Activated CD4-positive, alpha-beta memory T cell treated with anti-CD3 and anti-CD28 coated beads for 36 hours (primary cell): Measurements from ENCODE around the gene SPRYD7. TPM values are rescaled to one million over a fixed set of nuclear protein-coding genes. Genes with fewer than 3 reads are reported as not detected.
"Not testable (repeated sequence)": the region's sequence is repeated elsewhere in the genome, so short reads cannot be mapped to it uniquely, and the experiment has no call there.

Experiments used
- CTCF ChIA-PET: fragments of 350-600 bp; sonication (Branson Sonifier 250); formaldehyde crosslinking; loops from one replicate; lab custom pipeline; 2021; ENCODE audit warnings: antibody characterized with exemption, inconsistent platforms; lab: Charles Lee
- POLR2A ChIA-PET: fragments of 350-600 bp; sonication (Branson Sonifier 250); formaldehyde crosslinking; loops from one replicate; lab custom pipeline; 2021; ENCODE audit warnings: antibody characterized with exemption; lab: Charles Lee
- DNase-seq: peaks from one replicate; pipeline ENCODE4 v3.0.0-alpha.2; 2020
- H3K27ac Mint-ChIP-seq: one replicate; pipeline ENCODE4 v1.8.0; 2021; ENCODE audit warnings: mixed read lengths
- H3K27me3 Mint-ChIP-seq: one replicate; pipeline ENCODE4 v1.8.0; 2021; ENCODE audit warnings: mixed read lengths
- H3K36me3 Mint-ChIP-seq: one replicate; pipeline ENCODE4 v1.8.0; 2021; ENCODE audit warnings: mixed read lengths
- H3K4me1 Mint-ChIP-seq: one replicate; pipeline ENCODE4 v1.8.0; 2021; ENCODE audit warnings: low read depth, mixed read lengths
- H3K4me3 Mint-ChIP-seq: one replicate; pipeline ENCODE4 v1.8.0; 2021; ENCODE audit warnings: mild to moderate bottlenecking, mixed read lengths
- H3K9me3 Mint-ChIP-seq: one replicate; pipeline ENCODE4 v1.8.0; 2021; ENCODE audit warnings: mixed read lengths
- intact Hi-C: fragments of 100-400 bp; cut with micrococcal nuclease; formaldehyde crosslinking; loops from one replicate; pipeline ENCODE4 v1.15.1; 2023
- total RNA-seq, 2 experiments: library from RNA; stranded (reverse); gene quantifications; one replicate each; pipeline ENCODE4 v1.2.3, GENCODE V29; 2021

Gene SPRYD7
- total RNA-seq, 2 experiments from 2014 or later = 4.9 to 5.4 TPM

GRCh38 chr13:49927755-49928154 lies 8.4 kb downstream of the SPRYD7 start:
- CTCF ChIA-PET = no interaction called here
- Mint-ChIP-seq H3K9me3 (no peaks in the 10 kb centered on the region), H3K27ac (no peak overlapping the region), H3K27me3 (no peaks in the 10 kb centered on the region), H3K4me3 (no peak overlapping the region), H3K36me3 (no peaks in the 10 kb centered on the region), H3K4me1 (peaks cover under 1% of the 10 kb centered on the region)
- intact Hi-C loops = no loop called here
- no peak for DNase-seq
- POLR2A ChIA-PET = interaction anchor here (0.6 to 1.1 kb wide), 2 partner anchors 49 to 989 kb away, joined by 3 read pairs; no protein-coding TSS in a partner anchor

GRCh38 chr13:49925881-49926418 lies 10.2 kb downstream of the SPRYD7 start:
- POLR2A ChIA-PET = no interaction called here
- intact Hi-C loops = no loop called here
- H3K4me3 Mint-ChIP-seq = no peak overlapping the region
- H3K36me3 Mint-ChIP-seq = peaks cover 8% of the 10 kb centered on the region
- H3K27me3 Mint-ChIP-seq = no peaks in the 10 kb centered on the region
- H3K27ac Mint-ChIP-seq = no peak overlapping the region
- no peak for DNase-seq
- no peaks in the 10 kb centered on the region for H3K4me1 Mint-ChIP-seq
- CTCF ChIA-PET = interaction anchor here (1.8 kb wide), 1 partner anchor 10 kb away, joined by 6 read pairs; the partner anchor contains the start of gene SPRYD7
- peaks cover 3% of the 10 kb centered on the region for H3K9me3 Mint-ChIP-seq

GRCh38 chr13:49922301-49922700 lies 13.8 kb downstream of the SPRYD7 start:
- H3K4me1 Mint-ChIP-seq = no peaks in the 10 kb centered on the region
- DNase-seq = no peak
- H3K27ac Mint-ChIP-seq = no peak overlapping the region
- H3K27me3 Mint-ChIP-seq = no peaks in the 10 kb centered on the region
- intact Hi-C loops = no loop called here
- POLR2A ChIA-PET = interaction anchor here (0.6 kb wide), 2 partner anchors 284 to 1987 kb away, joined by 3 read pairs; no protein-coding TSS in a partner anchor
- H3K36me3 Mint-ChIP-seq = peaks cover 15% of the 10 kb centered on the region
- peaks cover 3% of the 10 kb centered on the region for H3K9me3 Mint-ChIP-seq
- H3K4me3 Mint-ChIP-seq = no peak overlapping the region
- CTCF ChIA-PET = interaction anchor here (0.7 to 2.3 kb wide), 3 partner anchors 14 to 641 kb away, joined by 3 to 9 read pairs (median 3); partner anchors contain the start of gene SPRYD7

- ChIA-PET CTCF (interaction anchor here (0.7 to 2.3 kb wide), 2 partner anchors 10 to 15 kb away, joined by 3 to 9 read pairs; partner anchors contain the start of gene SPRYD7), POLR2A (interaction anchor here (0.5 kb wide), 1 partner anchor 314 kb away, joined by 5 read pairs; no protein-coding TSS in a partner anchor)
- H3K4me1 Mint-ChIP-seq, H3K27ac Mint-ChIP-seq, intact Hi-C loops, H3K27me3 Mint-ChIP-seq, H3K4me3 Mint-ChIP-seq, H3K9me3 Mint-ChIP-seq, DNase-seq: not testable (repeated sequence)
- peaks cover 21% of the 10 kb centered on the region for H3K36me3 Mint-ChIP-seq
Measured at GRCh38 chr13:49920969-49921368, 15.2 kb downstream of the SPRYD7 start.

- H3K27ac Mint-ChIP-seq, POLR2A ChIA-PET, intact Hi-C loops, H3K4me1 Mint-ChIP-seq, H3K9me3 Mint-ChIP-seq, H3K27me3 Mint-ChIP-seq, H3K4me3 Mint-ChIP-seq, DNase-seq, CTCF ChIA-PET: not testable (repeated sequence)
- peaks cover 25% of the 10 kb centered on the region for H3K36me3 Mint-ChIP-seq
Measured at GRCh38 chr13:49918106-49918505, 18.0 kb downstream of the SPRYD7 start.

- H3K27me3 Mint-ChIP-seq = no peaks in the 10 kb centered on the region
- H3K36me3 Mint-ChIP-seq = peaks cover 17% of the 10 kb centered on the region
- no peak for DNase-seq
- intact Hi-C loops = no loop called here
- ChIA-PET CTCF (no interaction called here), POLR2A (no interaction called here)
- no peaks in the 10 kb centered on the region for H3K4me1 Mint-ChIP-seq
- no peaks in the 10 kb centered on the region for H3K9me3 Mint-ChIP-seq
- no peak overlapping the region for H3K27ac Mint-ChIP-seq
- no peak overlapping the region for H3K4me3 Mint-ChIP-seq
Measured at GRCh38 chr13:49914947-49915346, 21.2 kb downstream of the SPRYD7 start.

GRCh38 chr13:49908637-49909036 lies 27.5 kb downstream of the SPRYD7 start:
- ChIA-PET CTCF (interaction anchor here (0.8 to 1.4 kb wide), 2 partner anchors 19 to 28 kb away, joined by 4 read pairs; partner anchors contain the start of gene SPRYD7), POLR2A (interaction anchor here (0.6 kb wide), 1 partner anchor 1136 kb away, joined by 3 read pairs; no protein-coding TSS in a partner anchor)
- peaks cover 4% of the 10 kb centered on the region for H3K36me3 Mint-ChIP-seq
- H3K27me3 Mint-ChIP-seq = no peaks in the 10 kb centered on the region
- H3K9me3 Mint-ChIP-seq = no peaks in the 10 kb centered on the region
- no peak overlapping the region for H3K27ac Mint-ChIP-seq
- DNase-seq = no peak
- intact Hi-C loops = no loop called here
- no peaks in the 10 kb centered on the region for H3K4me1 Mint-ChIP-seq
- no peak overlapping the region for H3K4me3 Mint-ChIP-seq

GRCh38 chr13:49904729-49905456 lies 31.2 kb downstream of the SPRYD7 start:
- ChIA-PET CTCF (no interaction called here), POLR2A (no interaction called here)
- H3K4me3 Mint-ChIP-seq = no peak overlapping the region
- no peaks in the 10 kb centered on the region for H3K27me3 Mint-ChIP-seq
- no peaks in the 10 kb centered on the region for H3K36me3 Mint-ChIP-seq
- intact Hi-C loops = no loop called here
- no peak overlapping the region for H3K27ac Mint-ChIP-seq
- H3K4me1 Mint-ChIP-seq = no peaks in the 10 kb centered on the region
- DNase-seq = no peak
- no peaks in the 10 kb centered on the region for H3K9me3 Mint-ChIP-seq

- intact Hi-C loops = no loop called here
- Mint-ChIP-seq H3K27me3 (peaks cover 3% of the 10 kb centered on the region), H3K27ac (no peak overlapping the region), H3K36me3 (no peaks in the 10 kb centered on the region), H3K4me3 (no peak overlapping the region), H3K4me1 (no peaks in the 10 kb centered on the region), H3K9me3 (no peaks in the 10 kb centered on the region)
- CTCF ChIA-PET = no interaction called here
- no peak for DNase-seq
- POLR2A ChIA-PET = no interaction called here
Measured at GRCh38 chr13:49898792-49899191, 37.3 kb downstream of the SPRYD7 start.

- no peak overlapping the region for H3K4me3 Mint-ChIP-seq
- no peaks in the 10 kb centered on the region for H3K36me3 Mint-ChIP-seq
- ChIA-PET POLR2A (no interaction called here), CTCF (no interaction called here)
- intact Hi-C loops = no loop called here
- no peak overlapping the region for H3K27ac Mint-ChIP-seq
- H3K27me3 Mint-ChIP-seq = peaks cover 3% of the 10 kb centered on the region
- no peaks in the 10 kb centered on the region for H3K9me3 Mint-ChIP-seq
- no peak for DNase-seq
- no peaks in the 10 kb centered on the region for H3K4me1 Mint-ChIP-seq
Measured at GRCh38 chr13:49897713-49898112, 38.4 kb downstream of the SPRYD7 start.

GRCh38 chr13:49895826-49896225 lies 40.3 kb downstream of the SPRYD7 start:
- peaks cover 3% of the 10 kb centered on the region for H3K27me3 Mint-ChIP-seq
- intact Hi-C loops = no loop called here
- no peaks in the 10 kb centered on the region for H3K36me3 Mint-ChIP-seq
- no peaks in the 10 kb centered on the region for H3K9me3 Mint-ChIP-seq
- ChIA-PET POLR2A (no interaction called here), CTCF (no interaction called here)
- H3K4me1 Mint-ChIP-seq = no peaks in the 10 kb centered on the region
- DNase-seq = no peak
- no peak overlapping the region for H3K27ac Mint-ChIP-seq
- no peak overlapping the region for H3K4me3 Mint-ChIP-seq

GRCh38 chr13:49893591-49893990 lies 42.5 kb downstream of the SPRYD7 start:
- Mint-ChIP-seq H3K27ac (no peak overlapping the region), H3K4me1 (no peaks in the 10 kb centered on the region), H3K4me3 (no peak overlapping the region), H3K9me3 (peaks cover 3% of the 10 kb centered on the region), H3K36me3 (no peaks in the 10 kb centered on the region), H3K27me3 (peaks cover 3% of the 10 kb centered on the region)
- intact Hi-C loops = no loop called here
- POLR2A ChIA-PET = no interaction called here
- no peak for DNase-seq
- CTCF ChIA-PET = no interaction called here
